Aorta (tissue), 5 donors: ENCODE results near the gene EVI5. TPM values are rescaled to one million over a fixed set of nuclear protein-coding genes. Genes with fewer than 3 reads are reported as not detected.

Experiments used
- ATAC-seq: fragments of 200-7000 bp; cut with Tn5 transposase; one replicate; pipeline ENCODE4 v1.9.1; 2022; ENCODE audit warnings: moderate library complexity; ENCODE audit not compliant: low FRiP score
- DNase-seq, 2 donors: peaks; one replicate each; pipeline ENCODE4 v3.0.0-alpha.2; 2020
- H3K27ac ChIP-seq, 2 donors: one replicate each; pipeline ENCODE4 v1.5.1; 2013; ENCODE audit warnings: low read length in 2 of 2, mild to moderate bottlenecking in 2 of 2, moderate library complexity in 2 of 2, control low read depth in 1 of 2, inconsistent platforms in 1 of 2, low read depth in 1 of 2
- H3K27me3 ChIP-seq, 2 donors: one replicate each; pipeline ENCODE4 v1.6.1; 2013; ENCODE audit warnings: control low read depth in 1 of 2, low read length in 1 of 2, mild to moderate bottlenecking in 1 of 2, moderate library complexity in 1 of 2; ENCODE audit not compliant: insufficient read depth in 2 of 2, control insufficient read depth in 1 of 2
- H3K36me3 ChIP-seq, 2 donors: one replicate each; pipeline ENCODE4 v1.6.1; 2013; ENCODE audit warnings: control low read depth in 1 of 2, low read length in 1 of 2, mild to moderate bottlenecking in 1 of 2; ENCODE audit not compliant: insufficient read depth in 2 of 2, control insufficient read depth in 1 of 2
- H3K4me1 ChIP-seq, 2 donors: one replicate each; pipeline ENCODE4 v1.6.1; 2013; ENCODE audit warnings: low read length in 2 of 2, control low read depth in 1 of 2, mild to moderate bottlenecking in 1 of 2, moderate library complexity in 1 of 2; ENCODE audit not compliant: insufficient read depth in 2 of 2, control insufficient read depth in 1 of 2
- H3K4me3 ChIP-seq, 2 donors: one replicate each; pipeline ENCODE4 v1.5.1; 2013; ENCODE audit warnings: low read length in 2 of 2, control low read depth in 1 of 2, mild to moderate bottlenecking in 1 of 2
- H3K9me3 ChIP-seq: one replicate; pipeline ENCODE4 v1.6.1; 2013; ENCODE audit warnings: mild to moderate bottlenecking, low read length; ENCODE audit not compliant: control insufficient read depth
- WGBS, 2 donors: extraction: QIAGEN DNeasy Blood & Tissue Kit; methylation state at CpG; one replicate each; pipeline ENCODE4 v1.1.7; 2013; 5-methylcytosine and 5-hydroxymethylcytosine counted together
- intact Hi-C, 2 donors: fragments of 100-400 bp; cut with DNase I; formaldehyde crosslinking; loops; one replicate each; pipeline versions ENCODE4 v1.14.2 to v1.15.0; 2022
- polyA plus RNA-seq, 2 donors: library from polyadenylated mRNA; stranded (reverse); fragments of 200-250 nt; gene quantifications; one replicate each; pipeline ENCODE4 v1.2.3, GENCODE V29; 2013
- total RNA-seq, 2 donors: library from RNA; stranded (reverse); fragmentation: NEBNext Ultra II Directional; extraction: Animal tissue kit (Norgen Biotek cat#: 25700); gene quantifications; one replicate each; pipeline ENCODE4 v1.2.1, GENCODE V29; 2021
- donor health status: healthy with polysubstance abuse.
- donor health status: Bipolar disorder and iron deficiency.
- donor health status: DM: no; HTN: no; CAD: no.
- donor health status: DM: no; HTN: no; CAD: no.
- donor health status: DM: yes; HTN: yes; CAD: no.

The EVI5 gene
- total and polyA plus RNA-seq, 4 donors, result 8.3 to 54.7 (median 29.0) TPM

GRCh38 chr1:92707709-92708108 is 77.2 kb downstream of the EVI5 start:
- Histone ChIP-seq H3K27me3 (no peaks in the 10 kb centered on the region), H3K9me3 (no peaks in the 10 kb centered on the region), H3K4me3 (no peak overlapping the region), H3K36me3 (no peaks in the 10 kb centered on the region), H3K4me1 (no peaks in the 10 kb centered on the region), H3K27ac (no peak overlapping the region)
- ATAC-seq, result no peak
- intact Hi-C loops, result no loop called here
- DNase-seq, result no peak
- WGBS, 2 donors, result 98 to 100% methylated on average over 2 of the region's 2 CpGs

- H3K27me3 ChIP-seq, result no peaks in the 10 kb centered on the region
- H3K9me3 ChIP-seq, result no peaks in the 10 kb centered on the region
- H3K4me3 ChIP-seq, result no peak overlapping the region
- no peaks in the 10 kb centered on the region for H3K36me3 ChIP-seq
- DNase-seq (no peak), ATAC-seq (no peak)
- H3K4me1 ChIP-seq, result no peaks in the 10 kb centered on the region
- intact Hi-C loops, result no loop called here
- no peak overlapping the region for H3K27ac ChIP-seq
- WGBS, 2 donors, result 97 to 99% methylated on average over 2 of the region's 2 CpGs
Measured at GRCh38 chr1:92707292-92707691, 77.6 kb downstream of the EVI5 start.

GRCh38 chr1:92705446-92705845 is 79.5 kb downstream of the EVI5 start:
- Histone ChIP-seq H3K9me3 (no peaks in the 10 kb centered on the region), H3K27me3 (no peaks in the 10 kb centered on the region), H3K36me3 (no peaks in the 10 kb centered on the region), H3K4me3 (no peak overlapping the region), H3K4me1 (no peaks in the 10 kb centered on the region), H3K27ac (no peak overlapping the region)
- ATAC-seq, result no peak
- intact Hi-C loops, result no loop called here
- WGBS, 2 donors, result 7 to 12% methylated on average over 1 of the region's 1 CpG
- DNase-seq, result no peak

GRCh38 chr1:92701147-92701546 is 83.8 kb downstream of the EVI5 start:
- intact Hi-C loops, result no loop called here
- no peaks in the 10 kb centered on the region for H3K36me3 ChIP-seq
- H3K27me3 ChIP-seq, result no peaks in the 10 kb centered on the region
- H3K4me1 ChIP-seq, result peaks cover 0 to 2% of the 10 kb centered on the region in 2 donors
- H3K4me3 ChIP-seq, result no peak overlapping the region
- WGBS, 2 donors, result 57 to 67% methylated on average over 1 of the region's 1 CpG
- ATAC-seq (no peak), DNase-seq (no peak)
- no peaks in the 10 kb centered on the region for H3K9me3 ChIP-seq
- H3K27ac ChIP-seq, result no peak overlapping the region

GRCh38 chr1:92698932-92699331 is 86.0 kb downstream of the EVI5 start:
- Histone ChIP-seq H3K27me3 (no peaks in the 10 kb centered on the region), H3K4me1 (peaks cover 0 to 2% of the 10 kb centered on the region in 2 donors), H3K36me3 (peaks cover 2 to 6% of the 10 kb centered on the region in 2 donors), H3K4me3 (no peak overlapping the region), H3K27ac (no peak overlapping the region), H3K9me3 (no peaks in the 10 kb centered on the region)
- WGBS, 2 donors, result 53 to 64% methylated on average over 3 of the region's 3 CpGs
- DNase-seq (no peak), ATAC-seq (no peak)
- intact Hi-C loops, result no loop called here

- H3K36me3 ChIP-seq, result peaks cover 5 to 6% of the 10 kb centered on the region in 2 donors
- H3K27me3 ChIP-seq, result no peaks in the 10 kb centered on the region
- H3K4me3 ChIP-seq, result no peak overlapping the region
- intact Hi-C loops, result no loop called here
- H3K9me3 ChIP-seq, result no peaks in the 10 kb centered on the region
- H3K27ac ChIP-seq, result no peak overlapping the region
- ATAC-seq, result no peak
- peaks cover 0 to 2% of the 10 kb centered on the region in 2 donors for H3K4me1 ChIP-seq
- no peak for DNase-seq
Measured at GRCh38 chr1:92695104-92695503, 89.8 kb downstream of the EVI5 start.

GRCh38 chr1:92691925-92692324 is 93.0 kb downstream of the EVI5 start:
- Histone ChIP-seq H3K36me3 (peaks cover 5 to 6% of the 10 kb centered on the region in 2 donors), H3K4me1 (no peaks in the 10 kb centered on the region), H3K27me3 (no peaks in the 10 kb centered on the region), H3K9me3 (no peaks in the 10 kb centered on the region), H3K4me3 (no peak overlapping the region), H3K27ac (no peak overlapping the region)
- ATAC-seq (no peak), DNase-seq (no peak)
- WGBS, 2 donors, result 64 to 78% methylated on average over 1 of the region's 1 CpG
- intact Hi-C loops, result no loop called here

- peaks cover 5 to 6% of the 10 kb centered on the region in 2 donors for H3K36me3 ChIP-seq
- no peak for ATAC-seq
- 93% methylated on average over 3 of the region's 3 CpGs for WGBS, 2 donors
Measured at GRCh38 chr1:92690212-92690906, 94.5 kb downstream of the EVI5 start.

GRCh38 chr1:92679980-92680379 is 104.9 kb downstream of the EVI5 start:
- no peak for DNase-seq
- intact Hi-C loops, result no loop called here
- H3K9me3 ChIP-seq, result no peaks in the 10 kb centered on the region
- ATAC-seq, result no peak
- H3K4me3 ChIP-seq, result no peak overlapping the region
- no peaks in the 10 kb centered on the region for H3K27me3 ChIP-seq
- WGBS, 2 donors, result 97 to 98% methylated on average over 4 of the region's 4 CpGs
- no peaks in the 10 kb centered on the region for H3K36me3 ChIP-seq
- no peaks in the 10 kb centered on the region for H3K4me1 ChIP-seq
- no peak overlapping the region for H3K27ac ChIP-seq

More at GRCh38 chr1:92690212-92690906, 94.5 kb downstream of the EVI5 start:
- DNase-seq, result no peak
- Histone ChIP-seq H3K27ac (no peak overlapping the region), H3K27me3 (no peaks in the 10 kb centered on the region), H3K9me3 (no peaks in the 10 kb centered on the region), H3K4me1 (no peaks in the 10 kb centered on the region), H3K4me3 (no peak overlapping the region)
- intact Hi-C loops, result no loop called here
